Occipital lobe (tissue), 2 donors: Measurements from ENCODE around the gene ADSS1. TPM values are rescaled to one million over a fixed set of nuclear protein-coding genes. Genes with fewer than 3 reads are reported as not detected.

Experiments used
- DNase-seq: peaks from one replicate; lab custom pipeline; 2025; lab: John Stamatoyannopoulos, UW
- total RNA-seq: library from RNA; depleted of rRNA; stranded (reverse); fragments of >200 nt; gene quantifications from one replicate; pipeline ENCODE4 v1.2.3, GENCODE V29; 2014

The ADSS1 gene
- total RNA-seq, 1 donor from 2014 or later = 4.8 TPM

DNA sequence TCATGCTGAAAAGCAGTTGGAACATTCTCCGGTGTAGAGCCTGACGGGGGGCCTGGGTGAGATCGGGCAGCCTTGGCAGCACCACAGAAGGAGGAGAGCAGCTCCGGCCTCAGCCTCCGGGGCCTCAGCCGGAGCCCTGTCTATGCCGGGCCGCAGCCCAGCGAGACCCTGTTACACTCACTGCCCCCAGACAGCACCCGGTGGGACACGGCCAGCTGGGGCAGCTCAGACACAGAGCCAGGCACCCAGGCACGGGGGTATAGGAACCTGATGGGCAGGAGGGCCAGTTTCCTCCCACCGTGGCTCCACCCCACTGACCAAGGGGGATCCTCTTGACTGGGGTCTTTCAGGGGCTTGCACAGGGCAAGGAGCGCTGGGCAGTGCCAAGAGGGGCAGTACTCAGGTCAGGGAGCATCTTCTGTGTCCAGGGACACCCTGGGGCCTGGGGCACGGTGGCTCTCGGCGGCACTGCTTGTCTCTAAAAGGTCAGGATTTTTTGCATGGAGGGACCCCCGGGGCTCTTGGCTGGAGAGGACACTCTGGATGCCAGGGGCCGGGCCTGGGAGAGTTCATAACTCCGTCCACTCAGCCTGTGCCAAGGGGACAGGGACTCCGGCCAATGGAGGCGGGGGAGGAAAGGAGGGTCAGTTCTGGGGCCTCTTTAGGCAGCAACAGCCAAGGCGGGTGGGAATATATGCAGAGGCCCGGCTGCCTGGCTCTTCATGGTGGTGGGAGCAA lies 25.2 kb upstream of the ADSS1 start:
- no peak for DNase-seq

DNA sequence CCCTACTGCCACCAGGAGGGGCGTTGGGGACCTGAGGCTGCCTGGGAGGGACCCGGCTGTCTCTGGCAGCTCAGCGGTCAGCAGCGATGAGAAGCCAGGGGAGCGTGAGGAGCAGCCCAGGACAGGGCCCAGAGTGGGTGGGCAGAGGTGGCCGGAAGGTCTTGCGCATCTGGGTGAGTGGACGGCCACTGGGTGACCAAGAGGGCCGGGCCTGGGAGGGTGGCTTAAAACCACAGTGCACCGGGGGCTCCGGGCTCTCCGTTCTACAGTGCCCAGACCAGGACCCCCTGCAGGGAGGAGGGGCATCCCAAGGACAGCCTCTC lies 24.6 kb upstream of the ADSS1 start:
- DNase-seq = no peak

DNA sequence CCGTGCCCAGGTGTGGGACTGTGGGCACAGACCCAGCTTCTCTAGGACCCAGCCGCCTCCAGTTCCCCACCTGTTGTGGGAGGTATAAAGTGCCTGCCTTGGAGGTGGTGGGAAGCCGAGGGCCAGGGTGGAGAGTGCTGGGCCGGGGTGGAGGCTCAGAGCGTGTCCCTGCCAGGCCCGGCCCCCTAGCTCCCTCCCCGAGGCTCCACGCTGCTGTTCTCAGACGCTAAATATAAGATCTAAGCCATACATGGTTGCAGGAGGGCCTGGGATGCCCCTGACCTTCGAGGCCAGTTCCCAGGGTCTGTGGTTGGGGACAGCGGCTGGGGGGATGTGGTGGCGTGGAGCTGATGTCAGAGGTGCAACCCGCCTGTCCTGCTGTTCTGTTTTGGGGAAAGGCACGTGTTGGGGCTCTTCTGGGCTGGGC lies 23.8 kb upstream of the ADSS1 start:
- no peak for DNase-seq

DNA sequence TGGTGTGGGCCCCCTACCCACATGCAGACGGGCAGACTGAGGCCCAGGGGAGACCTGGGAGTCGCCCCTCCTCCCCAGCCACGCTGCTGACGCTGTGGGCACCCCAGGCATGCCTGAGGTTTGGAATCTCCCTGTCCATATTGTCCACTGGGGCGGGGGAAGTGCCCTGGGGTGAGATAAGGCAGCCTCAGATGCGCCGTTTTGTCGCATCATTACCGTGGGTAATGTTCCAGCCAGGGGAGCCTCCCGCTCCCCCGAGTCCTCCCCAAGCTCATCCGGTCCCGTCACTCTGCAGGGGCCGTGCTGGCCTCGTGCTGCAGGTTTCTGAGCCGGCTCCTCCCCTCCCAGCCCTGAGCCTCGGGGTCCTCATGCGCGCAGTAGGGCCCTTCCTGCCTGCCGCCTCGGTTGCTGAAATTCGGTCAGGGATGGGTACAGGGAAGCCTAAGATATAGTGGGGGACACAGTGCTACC lies 23.2 kb upstream of the ADSS1 start:
- DNase-seq = no peak

- DNase-seq = no peak
These were observed 22.5 kb upstream of the ADSS1 start for GRCh38 chr14:104701383-104702076.

GRCh38 chr14:104702106-104702505 lies 21.9 kb upstream of the ADSS1 start:
- DNase-seq = no peak

- peak; percentile 28 for DNase-seq
These were observed 21.4 kb upstream of the ADSS1 start for GRCh38 chr14:104702673-104703072.

- no peak for DNase-seq
These were observed 20.8 kb upstream of the ADSS1 start for GRCh38 chr14:104703269-104703668.

DNA sequence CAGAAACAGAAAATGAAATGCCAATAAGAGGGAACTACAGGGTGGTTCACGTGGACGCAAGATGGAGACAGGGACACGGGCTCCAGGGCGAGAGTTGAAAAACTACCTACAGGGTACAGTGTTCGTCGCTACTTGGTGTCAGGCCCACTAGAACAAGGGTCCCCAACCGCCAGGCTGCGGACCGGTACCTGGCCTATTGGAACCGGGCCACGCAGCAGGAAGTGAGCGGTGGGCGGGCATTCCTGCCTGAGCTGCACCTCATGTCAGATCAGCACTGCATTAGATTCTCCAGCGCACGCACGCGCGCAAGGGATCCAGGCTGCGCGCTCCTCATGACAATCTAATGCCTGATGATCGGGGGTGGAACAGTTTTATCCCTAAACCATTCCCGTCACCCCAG lies 19.8 kb upstream of the ADSS1 start:
- no peak for DNase-seq

GRCh38 chr14:104705340-104706047 lies 18.5 kb upstream of the ADSS1 start:
- no peak for DNase-seq

- no peak for DNase-seq
These were observed 17.1 kb upstream of the ADSS1 start for GRCh38 chr14:104706733-104707607.

GRCh38 chr14:104707608-104708595 lies 16.1 kb upstream of the ADSS1 start:
- DNase-seq = no peak

DNA sequence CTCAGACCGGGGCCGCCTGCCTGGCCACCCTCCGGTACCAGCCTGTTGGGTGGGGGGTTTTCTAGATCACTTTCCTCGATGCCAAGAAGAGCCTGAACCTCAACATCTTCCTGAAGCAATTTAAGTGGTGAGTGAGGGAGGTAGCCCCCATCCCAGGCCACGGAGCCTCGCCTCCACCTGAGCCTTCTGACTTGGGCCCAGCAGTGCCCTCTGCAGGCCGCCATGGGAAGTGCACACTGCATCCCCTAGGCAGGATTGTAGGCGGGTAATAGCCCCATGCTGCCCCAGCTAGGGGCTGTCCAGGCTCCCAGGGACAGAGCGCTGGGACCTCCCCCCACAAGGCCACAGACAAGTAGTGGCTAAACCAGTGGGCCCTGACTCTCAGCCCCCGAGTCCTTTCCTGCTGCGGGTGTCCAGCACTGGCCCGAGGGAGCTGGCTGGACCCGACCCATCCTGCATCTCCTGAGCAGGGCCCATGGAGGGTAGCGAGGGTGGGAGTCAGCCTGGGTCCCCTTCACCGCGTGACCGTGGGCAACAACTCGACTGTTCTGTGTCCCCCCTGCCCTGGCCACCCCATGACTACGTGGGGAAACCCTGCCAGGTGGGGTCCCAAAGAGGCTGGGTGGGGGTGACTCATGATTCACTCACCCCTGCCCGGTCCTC lies 15.3 kb upstream of the ADSS1 start:
- peak; percentile 25 for DNase-seq

GRCh38 chr14:104709387-104710039 lies 14.5 kb upstream of the ADSS1 start:
- DNase-seq = no peak

DNA sequence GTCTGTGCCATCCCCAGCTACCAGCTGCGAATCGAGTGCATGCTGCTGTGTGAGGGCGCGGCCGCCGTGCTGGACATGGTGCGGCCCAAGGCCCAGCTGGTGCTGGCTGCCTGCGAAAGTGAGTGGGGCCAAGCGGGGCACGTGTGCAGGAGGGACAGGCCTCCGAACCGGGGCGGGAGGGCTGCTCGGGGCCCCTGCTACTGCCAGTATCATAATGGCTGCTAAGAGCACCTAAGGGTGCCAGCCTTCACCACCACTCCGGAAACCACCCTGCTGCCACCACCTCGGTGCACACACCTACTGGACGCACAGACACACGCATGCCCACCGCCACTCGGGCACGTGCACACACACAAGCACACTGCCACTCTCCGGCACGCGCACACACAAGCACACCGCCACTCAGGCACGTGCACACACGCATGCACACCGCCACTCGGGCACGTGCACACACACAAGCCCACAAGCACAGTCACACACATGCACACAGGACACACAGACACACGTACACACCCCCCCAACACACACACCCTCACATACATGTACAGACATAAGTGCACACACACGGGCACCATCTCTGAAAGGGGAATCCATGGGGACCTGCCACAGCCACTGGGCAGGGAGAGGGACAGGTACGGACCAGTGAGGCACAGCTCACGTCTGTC lies 13.8 kb upstream of the ADSS1 start:
- DNase-seq = no peak

DNA sequence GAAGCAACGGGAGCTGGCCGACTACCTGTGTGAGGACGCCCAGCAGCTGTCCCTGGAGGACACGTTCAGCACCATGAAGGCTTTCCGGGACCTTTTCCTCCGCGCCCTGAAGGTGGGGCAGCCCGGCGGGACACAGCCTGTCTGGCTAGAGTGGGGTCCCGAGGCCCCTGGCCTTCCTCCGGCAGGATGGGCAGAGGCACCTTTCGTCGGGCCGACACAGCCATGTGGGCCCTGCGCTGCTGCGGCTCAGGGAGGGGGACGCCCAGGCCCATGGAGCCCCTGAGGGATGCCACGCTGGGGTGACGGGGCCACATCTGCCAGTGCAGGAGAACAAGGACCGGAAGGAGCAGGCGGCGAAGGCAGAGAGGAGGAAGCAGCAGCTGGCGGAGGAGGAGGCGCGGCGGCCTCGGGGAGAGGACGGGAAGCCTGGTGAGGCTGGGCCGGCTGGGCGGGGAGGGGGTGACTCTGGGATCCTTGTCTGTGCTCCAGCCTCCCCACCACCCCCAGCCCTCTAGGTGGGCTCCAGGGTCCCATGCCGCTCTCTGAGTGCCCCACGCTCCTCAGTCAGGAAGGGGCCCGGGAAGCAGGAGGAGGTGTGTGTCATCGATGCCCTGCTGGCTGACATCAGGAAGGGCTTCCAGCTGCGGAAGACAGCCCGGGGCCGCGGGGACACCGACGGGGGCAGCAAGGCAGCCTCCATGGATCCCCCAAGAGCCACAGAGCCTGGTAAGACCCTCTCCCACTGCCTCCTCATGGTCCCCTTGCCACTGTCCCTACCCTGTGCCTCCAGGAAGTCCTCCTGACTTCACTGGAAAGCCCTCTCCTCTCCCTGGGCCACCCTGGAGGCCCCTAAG lies 10.9 kb upstream of the ADSS1 start:
- no peak for DNase-seq

- DNase-seq = no peak
These were observed 10.0 kb upstream of the ADSS1 start for GRCh38 chr14:104714066-104714465.

- no peak for DNase-seq
These were observed 9.3 kb upstream of the ADSS1 start for GRCh38 chr14:104714681-104715080.
